ENCODE measurements around the gene CSNK2B. TPM values are rescaled to one million over a fixed set of nuclear protein-coding genes. Genes with fewer than 3 reads are reported as not detected.
A peak's percentile ranks its signal among the peaks of the same experiment; 100 is the strongest.

CSNK2B gene
- total and polyA plus RNA-seq, 9 of the 15 experiments (the other 6 are each of a cell fraction or from before 2014, with no cell fraction given), result 120 to 1,126 (median 529) TPM

GRCh38 chr6:31676322-31676903 is 10.5 kb downstream of the CSNK2B start (continued):
- TF ChIP-seq YY1 (IDR thresholded peaks at IDR 0.05; ENCODE audit: borderline replicate concordance in 1 of 3, control insufficient read depth in 1 of 3, extremely low read depth in 1 of 3, insufficient read depth in 3 of 3, insufficient read length in 1 of 3, insufficient replicate concordance in 2 of 3, low read depth in 1 of 3, low read length in 2 of 3) (no peak), SNRNP70 (optimal IDR thresholded peaks at IDR 0.05; ENCODE audit: low read depth, low read length) (peak; percentile 40), CCNT2 (IDR thresholded peaks at IDR 0.05; ENCODE audit: borderline replicate concordance, extremely low read depth, insufficient read length, low read depth, low read length) (no peak), EP400 (IDR thresholded peaks at IDR 0.05) (no peak), PURB (CRISPR knock-in tag; IDR thresholded peaks at IDR 0.05; ENCODE audit: low read depth) (no peak), ZNF311 (CRISPR knock-in tag; IDR thresholded peaks at IDR 0.05) (no peak), LCOR (CRISPR knock-in tag; IDR thresholded peaks at IDR 0.05) (0 out of 2 replicates have a peak, but pooled peaks have one; percentile 3), RBM39 (optimal IDR thresholded peaks at IDR 0.05; ENCODE audit: low read depth, low read length) (peak; percentile 20), CHD7 (IDR thresholded peaks at IDR 0.05; ENCODE audit: low read depth, low read length) (no peak), NCOA1 (IDR thresholded peaks at IDR 0.05; ENCODE audit: low read depth) (no peak; the same call in 1 of the 2 replicates), TAF1 (IDR thresholded peaks at IDR 0.05; ENCODE audit: control insufficient read depth, extremely low read depth, insufficient read depth, low read length, severe bottlenecking) (no peak), BDP1 (IDR thresholded peaks at IDR 0.05; ENCODE audit: insufficient read depth, insufficient read length) (no peak)
